Measurements from ENCODE around the gene QSOX2. TPM values are rescaled to one million over a fixed set of nuclear protein-coding genes. Genes with fewer than 3 reads are reported as not detected.

QSOX2 gene
- total RNA-seq, 1 experiment from 2014 or later: 34.6 TPM

DNA sequence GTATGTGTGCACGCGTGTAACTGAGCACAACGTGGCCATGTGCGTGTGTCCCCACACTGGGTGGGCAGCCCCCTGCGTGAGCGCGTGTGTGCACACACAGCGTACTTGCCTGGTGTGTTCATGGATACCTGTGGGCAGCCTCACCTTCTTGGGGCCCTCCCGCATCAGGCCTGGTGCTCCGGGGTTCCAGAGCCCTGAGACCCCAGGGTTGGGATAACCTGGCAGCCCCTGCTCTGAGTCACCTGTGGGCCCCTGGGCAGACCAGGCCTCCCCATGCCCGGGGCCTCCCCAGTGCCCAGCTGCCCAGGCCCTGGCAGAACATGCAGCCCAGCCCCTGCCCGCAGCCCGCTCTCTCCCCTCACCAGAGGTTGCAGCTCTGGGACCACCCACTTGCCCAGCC, 65.9 kb downstream of the QSOX2 start:
- no peak overlapping the region for H3K4me2 ChIP-seq (ENCODE audit: low read length)
- RAD21 ChIA-PET (ENCODE audit: low non-redundant PET in 1 of 2, low total read pairs in 2 of 2, uncharacterized antibody in 2 of 2, unreplicated experiment in 2 of 2): no interaction called here
- no peaks in the 10 kb centered on the region for H3K27me3 ChIP-seq (ENCODE audit: insufficient read depth, low read length)
- BruUV-seq (replicated peaks): no TSS peak
- ATAC-seq (no peak), DNase-seq (ENCODE audit: low read depth, low spot score) (no peak)
- H3K4me3 ChIP-seq (replicated peaks in 1 of 2; ENCODE audit: low read depth in 1 of 2, low read length in 2 of 2): no peak overlapping the region
- intact Hi-C loops (cut with micrococcal nuclease): no loop called here
- H3K9me2 ChIP-seq (ENCODE audit: insufficient read depth): no peaks in the 10 kb centered on the region
- no peaks in the 10 kb centered on the region for H3K9me3 ChIP-seq (ENCODE audit: control insufficient read depth in 1 of 2, insufficient read depth in 1 of 2, low read depth in 1 of 2, low read length in 2 of 2)
- no peak overlapping the region for H3K9ac ChIP-seq (ENCODE audit: low read length)
- no peak for TF ChIP-seq RAD21 (IDR thresholded peaks at IDR 0.05; ENCODE audit: low read depth)
- TF ChIP-seq CBX3 (IDR thresholded peaks at IDR 0.05; ENCODE audit: low read depth): no peak
- TF ChIP-seq POLR2A (IDR thresholded peaks at IDR 0.05; ENCODE audit: borderline replicate concordance, extremely low read depth, insufficient read depth, insufficient read length): no peak
- TF ChIP-seq SIN3A (IDR thresholded peaks at IDR 0.05; ENCODE audit: low read depth): no peak
- no peak for TF ChIP-seq POLR2AphosphoS5 (IDR thresholded peaks at IDR 0.05; ENCODE audit: low read depth, low read length)
- TF ChIP-seq, protein P1, sequence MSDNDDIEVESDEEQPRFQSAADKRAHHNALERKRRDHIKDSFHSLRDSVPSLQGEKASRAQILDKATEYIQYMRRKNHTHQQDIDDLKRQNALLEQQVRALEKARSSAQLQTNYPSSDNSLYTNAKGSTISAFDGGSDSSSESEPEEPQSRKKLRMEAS (IDR thresholded peaks at IDR 0.05): no peak
- no peak for TF ChIP-seq TCF7L2 (IDR thresholded peaks at IDR 0.05; ENCODE audit: borderline replicate concordance, extremely low read depth, insufficient read depth, insufficient read length)
- H3K79me2 ChIP-seq (ENCODE audit: insufficient read depth, low read length): no peaks in the 10 kb centered on the region
- no peaks in the 10 kb centered on the region for H3K4me1 ChIP-seq (ENCODE audit: control insufficient read depth in 1 of 2, insufficient read depth in 2 of 2, low read length in 2 of 2)
- no peaks in the 10 kb centered on the region for H3K36me3 ChIP-seq (ENCODE audit: control insufficient read depth in 1 of 2, insufficient read depth in 2 of 2, low read length in 2 of 2)
- POLR2A ChIA-PET: no interaction called here
- H4K20me1 ChIP-seq (ENCODE audit: insufficient read depth): no peaks in the 10 kb centered on the region
- CTCF ChIA-PET: no interaction called here
- H2AFZ ChIP-seq (ENCODE audit: low read depth, low read length, poor library complexity, severe bottlenecking): no peak overlapping the region
- no peak overlapping the region for H3K27ac ChIP-seq (ENCODE audit: low read depth, low read length)

GRCh38 chr9:136179101-136179616, 66.5 kb downstream of the QSOX2 start:
- Histone ChIP-seq H3K27ac (ENCODE audit: low read depth, low read length) (no peak overlapping the region), H3K4me3 (replicated peaks in 1 of 2; ENCODE audit: low read depth in 1 of 2, low read length in 2 of 2) (no peak overlapping the region), H3K4me2 (ENCODE audit: low read length) (no peak overlapping the region), H3K4me1 (ENCODE audit: control insufficient read depth in 1 of 2, insufficient read depth in 2 of 2, low read length in 2 of 2) (no peaks in the 10 kb centered on the region), H3K27me3 (ENCODE audit: insufficient read depth, low read length) (no peaks in the 10 kb centered on the region), H3K79me2 (ENCODE audit: insufficient read depth, low read length) (no peaks in the 10 kb centered on the region), H3K9me3 (ENCODE audit: control insufficient read depth in 1 of 2, insufficient read depth in 1 of 2, low read depth in 1 of 2, low read length in 2 of 2) (no peaks in the 10 kb centered on the region), H4K20me1 (ENCODE audit: insufficient read depth) (no peaks in the 10 kb centered on the region), H2AFZ (ENCODE audit: low read depth, low read length, poor library complexity, severe bottlenecking) (no peak overlapping the region), H3K36me3 (ENCODE audit: control insufficient read depth in 1 of 2, insufficient read depth in 2 of 2, low read length in 2 of 2) (no peaks in the 10 kb centered on the region), H3K9me2 (ENCODE audit: insufficient read depth) (no peaks in the 10 kb centered on the region), H3K9ac (ENCODE audit: low read length) (no peak overlapping the region)
- ChIA-PET POLR2A (no interaction called here), RAD21 (ENCODE audit: low non-redundant PET in 1 of 2, low total read pairs in 2 of 2, uncharacterized antibody in 2 of 2, unreplicated experiment in 2 of 2) (no interaction called here), CTCF (interaction anchor here (0.5 to 1.0 kb wide), 3 partner anchors 9 to 40 kb away, joined by 3 to 5 read pairs (median 3); no protein-coding TSS in a partner anchor)
- no peak for TF ChIP-seq REST (IDR thresholded peaks at IDR 0.05; ENCODE audit: low read depth)
- no peak for TF ChIP-seq ZFX (IDR thresholded peaks at IDR 0.05)
- TF ChIP-seq TCF7L2 (IDR thresholded peaks at IDR 0.05; ENCODE audit: borderline replicate concordance, extremely low read depth, insufficient read depth, insufficient read length): no peak
- no peak for TF ChIP-seq CEBPB (IDR thresholded peaks at IDR 0.05; ENCODE audit: low read depth)
- no peak for TF ChIP-seq RAD21 (IDR thresholded peaks at IDR 0.05; ENCODE audit: low read depth)
- TF ChIP-seq ELF1 (IDR thresholded peaks at IDR 0.05; ENCODE audit: borderline replicate concordance, low read depth): no peak
- TF ChIP-seq SIN3A (IDR thresholded peaks at IDR 0.05; ENCODE audit: low read depth): no peak
- no peak for TF ChIP-seq FOSL1 (IDR thresholded peaks at IDR 0.05; ENCODE audit: low read depth)
- TF ChIP-seq YY1 (IDR thresholded peaks at IDR 0.05; ENCODE audit: extremely low read depth, insufficient replicate concordance, low read depth, low read length): no peak
- no peak for TF ChIP-seq JUND (IDR thresholded peaks at IDR 0.05)
- no peak for TF ChIP-seq EZH2phosphoT487 (IDR thresholded peaks at IDR 0.05; ENCODE audit: borderline replicate concordance)
- no peak for ATAC-seq
- no peak for DNase-seq (ENCODE audit: low read depth, low spot score)
- intact Hi-C loops (cut with micrococcal nuclease): no loop called here
- BruUV-seq (replicated peaks): no TSS peak
